ENCODE results near the gene TMEM63A.
"Not testable (repeated sequence)": the region's sequence is repeated elsewhere in the genome, so short reads cannot be mapped to it uniquely, and the experiment has no call there.

TMEM63A gene

DNA sequence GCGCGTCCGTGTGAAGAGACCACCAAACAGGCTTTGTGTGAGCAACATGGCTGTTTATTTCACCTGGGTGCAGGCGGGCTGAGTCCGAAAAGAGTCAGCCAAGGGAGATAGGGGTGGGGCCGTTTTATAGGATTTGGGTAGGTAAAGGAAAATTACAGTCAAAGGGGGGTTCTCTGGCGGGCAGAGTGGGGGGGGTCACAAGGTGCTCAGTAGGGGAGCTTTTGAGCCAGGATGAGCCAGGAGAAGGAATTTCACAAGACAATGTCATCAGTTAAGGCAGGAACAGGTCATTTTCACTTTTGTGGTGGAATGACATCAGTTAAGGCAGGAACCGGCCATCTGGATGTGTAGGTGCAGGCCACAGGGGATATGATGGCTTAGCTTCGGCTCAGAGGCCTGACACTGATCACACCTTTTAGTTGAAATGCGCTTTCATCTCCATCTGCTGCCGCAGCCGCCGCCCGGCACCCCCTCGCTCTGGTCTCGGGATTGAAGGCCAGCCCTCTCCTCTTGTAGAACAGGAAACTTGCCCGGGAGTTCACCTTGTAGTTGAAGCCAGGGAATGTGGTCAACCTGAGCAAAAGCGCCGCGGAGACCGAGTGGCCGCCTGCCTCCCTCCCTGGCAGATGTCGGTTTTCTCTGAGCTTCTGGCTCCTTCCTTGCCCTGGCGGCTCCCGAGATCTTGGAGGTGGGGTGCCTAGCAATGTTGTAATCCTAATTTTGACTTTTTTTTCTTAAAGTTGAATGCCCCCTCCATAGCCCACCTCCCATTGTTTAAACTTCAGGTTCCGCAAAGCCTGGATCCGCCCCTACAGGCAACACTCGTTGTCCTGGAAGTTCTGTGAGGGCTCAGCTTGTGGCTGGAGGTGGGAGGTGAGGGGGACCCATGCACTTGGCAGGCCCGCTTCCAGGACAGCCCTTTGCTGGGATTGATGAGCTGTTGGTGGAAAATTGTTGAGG lies 71.3 kb downstream of the TMEM63A start:
- H3K27ac ChIP-seq (ENCODE audit: low read length); H3K36me3 ChIP-seq (ENCODE audit: control insufficient read depth, insufficient read depth, low read length); H3K9me3 ChIP-seq (ENCODE audit: control insufficient read depth, insufficient read depth, low read length); H3K27me3 ChIP-seq (ENCODE audit: control insufficient read depth, insufficient read depth, low read length); DNase-seq (ENCODE audit: low read depth, low spot score); H3K4me1 ChIP-seq (ENCODE audit: control insufficient read depth, insufficient read depth, low read length): not testable (repeated sequence)
- WGBS (ENCODE audit: insufficient coverage, insufficient read length) = no CpG with 5 or more reads among the region's 29 CpGs
- H3K4me3 ChIP-seq (ENCODE audit: low read length) = peak overlapping the region; percentile 57; the same call in 1 of the 2 replicates

DNA sequence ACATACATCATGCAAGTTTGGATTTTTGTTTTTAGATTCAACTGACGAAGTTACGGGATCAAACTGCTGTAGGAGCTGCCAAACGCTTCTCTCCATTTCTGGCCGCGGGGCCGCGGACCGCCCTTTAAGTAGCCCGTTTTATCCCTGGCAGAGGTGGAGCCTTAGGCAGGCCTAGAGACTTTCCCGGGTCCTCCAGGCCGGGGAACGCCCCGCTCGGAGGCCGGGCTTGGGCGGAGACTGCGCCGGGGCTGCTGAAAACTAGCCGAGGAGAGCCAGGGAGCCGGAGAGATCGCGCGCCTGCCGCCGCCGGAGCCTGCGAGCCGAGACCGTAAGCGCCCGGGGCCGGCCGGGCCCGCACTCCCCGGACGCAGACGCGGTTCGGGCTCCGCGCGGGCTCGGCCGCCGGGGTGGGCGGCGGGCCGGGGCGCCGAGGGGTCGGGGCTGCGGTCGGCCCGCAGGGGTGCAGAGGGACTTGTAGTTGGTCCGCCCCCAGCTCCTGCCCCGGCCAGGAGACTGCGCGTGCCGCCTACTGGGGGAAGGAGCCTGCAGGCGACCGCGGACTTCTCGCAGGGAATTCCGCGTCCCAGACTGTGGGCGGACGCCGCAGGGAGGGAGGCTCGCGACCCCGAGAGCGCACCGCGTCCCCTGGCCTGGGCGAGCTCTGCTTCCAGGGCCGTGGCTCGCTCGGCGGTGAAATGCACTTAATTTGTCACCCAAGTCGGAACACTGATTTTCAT lies 72.2 kb downstream of the TMEM63A start, which contains the start of gene EPHX1:
Gene EPHX1, plus strand, starts transcription at position 283 of the 737 bp plus-strand sequence. CDS start 18,606 bp downstream, outside the sequence.
- peak; percentile 74 for DNase-seq (ENCODE audit: low read depth, low spot score)
- H3K4me1 ChIP-seq (ENCODE audit: control insufficient read depth, insufficient read depth, low read length) = peaks cover 2% of the 10 kb centered on the region; the same call in 1 of the 2 replicates
- H3K27ac ChIP-seq (ENCODE audit: low read length) = no peak within 1 kb of the TSS
- H3K27me3 ChIP-seq (ENCODE audit: control insufficient read depth, insufficient read depth, low read length) = no peaks in the 10 kb centered on the region
- peak within 1 kb of the TSS; percentile 57; the same call in 1 of the 2 replicates for H3K4me3 ChIP-seq (ENCODE audit: low read length)
- H3K36me3 ChIP-seq (ENCODE audit: control insufficient read depth, insufficient read depth, low read length) = no peaks in the 10 kb centered on the region
- no peaks in the 10 kb centered on the region for H3K9me3 ChIP-seq (ENCODE audit: control insufficient read depth, insufficient read depth, low read length)
- WGBS (ENCODE audit: insufficient coverage, insufficient read length) = no CpG with 5 or more reads among the region's 80 CpGs

DNA sequence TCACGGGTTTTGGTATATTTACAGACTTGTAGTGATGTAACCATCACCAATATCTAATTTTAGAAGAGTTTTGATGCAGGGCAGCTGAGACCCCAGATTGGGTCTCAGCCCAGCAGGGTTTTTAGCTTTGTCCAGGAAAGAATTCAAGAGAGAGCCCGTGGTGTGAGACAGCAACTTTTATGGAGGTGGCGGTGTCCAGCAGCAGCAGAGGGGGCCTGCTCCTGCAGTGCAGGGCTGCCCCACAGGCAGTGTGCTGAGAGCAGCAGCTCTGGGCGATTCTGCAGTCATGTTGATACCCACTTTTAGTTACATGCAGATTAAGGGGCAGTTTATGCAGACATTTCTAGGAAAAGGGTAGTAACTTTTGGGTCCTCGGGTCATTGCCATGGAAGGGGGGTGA lies 74.0 kb downstream of the TMEM63A start:
- DNase-seq (ENCODE audit: low read depth, low spot score) = no peak
- H3K4me3 ChIP-seq (ENCODE audit: low read length) = no peak overlapping the region
- WGBS (ENCODE audit: insufficient coverage, insufficient read length) = no CpG with 5 or more reads among the region's 5 CpGs

DNA sequence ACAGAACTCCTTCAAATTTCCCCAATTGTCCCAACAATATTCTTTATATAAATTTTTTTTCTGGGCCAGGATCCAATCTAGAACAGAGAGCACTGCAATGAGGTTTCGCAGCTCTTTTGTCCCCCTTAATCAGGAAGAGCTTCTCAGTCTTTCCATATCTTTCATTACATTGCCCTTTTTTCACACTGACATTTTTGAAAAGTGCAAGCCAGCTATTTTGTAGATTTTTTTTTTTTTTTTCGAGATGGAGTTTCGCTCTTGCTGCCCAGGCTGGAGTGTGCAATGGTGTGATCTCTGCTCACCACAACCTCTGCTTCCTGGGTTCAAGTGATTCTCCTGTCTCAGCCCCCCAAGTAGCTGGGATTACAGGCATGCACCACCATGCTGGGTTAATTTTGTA lies 75.4 kb downstream of the TMEM63A start:
- not testable (repeated sequence) for H3K27ac ChIP-seq (ENCODE audit: low read length); H3K9me3 ChIP-seq (ENCODE audit: control insufficient read depth, insufficient read depth, low read length); H3K4me3 ChIP-seq (ENCODE audit: low read length); H3K4me1 ChIP-seq (ENCODE audit: control insufficient read depth, insufficient read depth, low read length); DNase-seq (ENCODE audit: low read depth, low spot score); H3K36me3 ChIP-seq (ENCODE audit: control insufficient read depth, insufficient read depth, low read length); H3K27me3 ChIP-seq (ENCODE audit: control insufficient read depth, insufficient read depth, low read length)
- no CpG with 5 or more reads among the region's 3 CpGs for WGBS (ENCODE audit: insufficient coverage, insufficient read length)

More for the DNA sequence above, 74.0 kb downstream of the TMEM63A start:
- no peaks in the 10 kb centered on the region for H3K9me3 ChIP-seq (ENCODE audit: control insufficient read depth, insufficient read depth, low read length)
- no peak overlapping the region for H3K27ac ChIP-seq (ENCODE audit: low read length)
- H3K36me3 ChIP-seq (ENCODE audit: control insufficient read depth, insufficient read depth, low read length) = no peaks in the 10 kb centered on the region
- peaks cover 2% of the 10 kb centered on the region; the same call in 1 of the 2 replicates for H3K4me1 ChIP-seq (ENCODE audit: control insufficient read depth, insufficient read depth, low read length)
- no peaks in the 10 kb centered on the region for H3K27me3 ChIP-seq (ENCODE audit: control insufficient read depth, insufficient read depth, low read length)

DNA sequence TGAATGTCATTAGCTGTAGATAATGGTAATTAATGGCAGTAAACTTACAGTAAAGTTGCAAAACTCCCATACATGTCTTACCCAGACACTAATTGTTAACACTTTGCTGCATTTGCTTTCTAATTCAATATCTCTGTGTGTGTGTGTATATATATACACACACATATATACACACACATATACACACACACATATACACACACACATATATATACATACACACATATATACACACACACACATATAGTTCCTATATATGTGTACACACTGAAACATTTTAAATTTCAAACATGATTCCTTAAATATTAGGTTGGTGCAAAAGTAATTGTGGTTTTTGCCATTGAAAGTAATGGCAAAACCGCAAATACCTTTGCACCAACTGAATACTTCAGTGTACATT lies 75.9 kb downstream of the TMEM63A start:
- Histone ChIP-seq H3K27me3 (ENCODE audit: control insufficient read depth, insufficient read depth, low read length) (no peaks in the 10 kb centered on the region), H3K4me1 (ENCODE audit: control insufficient read depth, insufficient read depth, low read length) (no peaks in the 10 kb centered on the region), H3K9me3 (ENCODE audit: control insufficient read depth, insufficient read depth, low read length) (no peaks in the 10 kb centered on the region), H3K27ac (ENCODE audit: low read length) (no peak overlapping the region), H3K36me3 (ENCODE audit: control insufficient read depth, insufficient read depth, low read length) (no peaks in the 10 kb centered on the region), H3K4me3 (ENCODE audit: low read length) (no peak overlapping the region)
- WGBS (ENCODE audit: insufficient coverage, insufficient read length) = no CpG with 5 or more reads among the region's 1 CpG
- no peak for DNase-seq (ENCODE audit: low read depth, low spot score)

DNA sequence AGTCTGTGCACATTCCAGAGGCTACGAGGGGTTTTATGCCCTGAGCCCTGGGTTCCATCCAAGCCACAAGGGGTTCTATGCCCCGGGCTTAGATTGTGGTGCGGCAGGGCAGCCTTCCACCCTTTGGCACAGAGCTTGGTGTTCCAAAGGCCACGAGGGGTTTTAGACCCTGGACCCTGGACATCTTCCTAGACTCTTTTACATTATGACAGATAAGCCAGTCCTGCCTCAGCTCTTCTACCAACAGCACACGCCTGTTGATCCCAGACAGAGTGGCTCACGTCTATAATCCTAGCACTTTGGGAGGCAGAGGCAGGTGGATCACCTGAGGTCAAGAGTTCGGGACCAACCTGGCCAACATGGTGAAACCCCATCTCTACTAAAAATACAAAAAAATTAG lies 81.0 kb downstream of the TMEM63A start:
- not testable (repeated sequence) for H3K36me3 ChIP-seq (ENCODE audit: control insufficient read depth, insufficient read depth, low read length); H3K9me3 ChIP-seq (ENCODE audit: control insufficient read depth, insufficient read depth, low read length); H3K27me3 ChIP-seq (ENCODE audit: control insufficient read depth, insufficient read depth, low read length); H3K27ac ChIP-seq (ENCODE audit: low read length); H3K4me3 ChIP-seq (ENCODE audit: low read length); DNase-seq (ENCODE audit: low read depth, low spot score); H3K4me1 ChIP-seq (ENCODE audit: control insufficient read depth, insufficient read depth, low read length)
- no CpG with 5 or more reads among the region's 7 CpGs for WGBS (ENCODE audit: insufficient coverage, insufficient read length)

DNA sequence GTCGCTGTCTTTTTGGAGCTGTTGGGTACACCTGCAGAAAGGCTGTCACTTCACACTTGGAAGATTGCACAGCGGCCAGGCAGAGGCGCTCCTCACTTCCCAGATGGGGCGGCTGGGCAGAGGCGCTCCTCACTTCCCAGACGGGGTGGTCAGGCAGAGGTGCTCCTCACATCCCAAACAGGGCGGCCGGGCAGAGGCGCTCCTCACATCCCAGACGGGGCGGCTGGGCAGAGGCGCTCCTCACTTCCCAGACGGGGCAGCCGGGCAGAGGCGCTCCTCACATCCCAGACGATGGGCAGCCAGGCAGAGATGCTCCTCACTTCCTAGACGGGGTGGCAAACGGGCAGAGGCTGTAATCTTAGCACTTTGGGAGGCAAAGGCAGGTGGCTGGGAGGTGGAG lies 86.1 kb downstream of the TMEM63A start:
- H3K9me3 ChIP-seq (ENCODE audit: control insufficient read depth, insufficient read depth, low read length) = not testable (repeated sequence)
- no CpG with 5 or more reads among the region's 18 CpGs for WGBS (ENCODE audit: insufficient coverage, insufficient read length)

More for the DNA sequence above, 86.1 kb downstream of the TMEM63A start:
- DNase-seq (ENCODE audit: low read depth, low spot score); H3K27me3 ChIP-seq (ENCODE audit: control insufficient read depth, insufficient read depth, low read length); H3K27ac ChIP-seq (ENCODE audit: low read length); H3K4me3 ChIP-seq (ENCODE audit: low read length); H3K4me1 ChIP-seq (ENCODE audit: control insufficient read depth, insufficient read depth, low read length); H3K36me3 ChIP-seq (ENCODE audit: control insufficient read depth, insufficient read depth, low read length): not testable (repeated sequence)
